ENCODE data around the gene SPP2. TPM values are rescaled to one million over a fixed set of nuclear protein-coding genes. Genes with fewer than 3 reads are reported as not detected.

SPP2 gene
- total RNA-seq, 1 donor from 2014 or later = not detected

DNA sequence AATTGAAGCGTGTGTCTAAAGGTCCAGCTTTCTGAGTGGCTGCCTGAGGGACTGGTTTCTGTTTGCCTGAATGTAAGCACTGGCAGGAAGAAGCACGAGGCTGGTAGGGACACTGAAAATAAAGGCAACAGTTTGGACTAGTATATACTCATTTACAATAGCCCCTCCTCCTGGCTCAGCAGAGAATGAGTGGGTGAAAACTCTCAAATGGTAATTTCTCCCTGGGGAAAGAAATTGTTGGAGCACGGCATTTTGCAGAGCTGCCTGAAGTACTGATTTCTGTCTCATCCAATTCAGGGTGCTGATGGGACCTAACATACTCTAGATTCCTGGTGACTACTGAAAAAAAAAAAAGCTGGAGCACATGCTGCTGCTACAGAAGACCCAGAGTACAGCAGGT, 17.3 kb upstream of the SPP2 start:
- intact Hi-C loops (cut with DNase I) = no loop called here
- DNase-seq (ENCODE audit: low spot score) = no peak

DNA sequence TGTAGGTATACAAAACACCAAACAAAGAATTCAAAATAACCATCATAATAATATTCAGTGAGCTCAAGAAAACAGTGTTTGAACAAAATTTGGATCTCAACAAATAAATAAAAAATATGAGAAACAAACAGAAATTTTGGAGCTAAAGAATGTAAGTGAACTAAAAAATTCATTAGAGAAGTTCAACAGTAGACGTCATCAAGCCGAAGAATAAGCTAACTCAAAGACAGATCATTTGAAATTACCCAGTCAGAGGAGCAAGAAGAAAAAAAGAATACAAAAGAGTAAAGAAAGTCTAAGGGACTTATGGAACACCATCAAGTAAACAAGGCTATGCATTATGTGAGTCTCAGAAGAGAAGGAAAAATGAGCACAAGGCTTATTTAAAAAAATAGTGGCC, 16.6 kb upstream of the SPP2 start:
- intact Hi-C loops (cut with DNase I) = no loop called here
- DNase-seq (ENCODE audit: low spot score) = no peak

GRCh38 chr2:234038076-234038802, 12.3 kb upstream of the SPP2 start:
- intact Hi-C loops (cut with DNase I) = no loop called here
- no peak for DNase-seq (ENCODE audit: low spot score)

DNA sequence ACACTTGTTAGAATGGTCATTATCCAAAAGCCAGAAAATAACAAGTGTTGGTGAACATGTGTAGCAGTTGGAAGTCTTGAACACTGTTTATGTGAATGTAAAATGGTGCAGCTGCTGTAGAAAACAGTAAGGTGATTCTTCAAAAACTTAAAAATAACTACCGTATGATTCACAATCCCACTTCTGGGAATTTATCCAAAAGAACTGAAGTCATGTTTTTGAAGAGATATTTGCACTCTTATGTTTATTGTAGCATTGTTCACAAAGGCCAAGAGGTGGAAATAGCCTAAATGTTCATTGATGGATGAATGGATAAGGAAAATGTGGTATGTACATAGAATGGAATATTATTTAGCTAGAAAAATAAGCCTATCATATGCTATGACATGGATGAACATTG, 6.3 kb upstream of the SPP2 start:
- intact Hi-C loops (cut with DNase I) = no loop called here
- no peak for DNase-seq (ENCODE audit: low spot score)

- intact Hi-C loops (cut with DNase I) = no loop called here
- no peak for DNase-seq (ENCODE audit: low spot score)
Measured at GRCh38 chr2:234046521-234046920, 4.0 kb upstream of the SPP2 start.

DNA sequence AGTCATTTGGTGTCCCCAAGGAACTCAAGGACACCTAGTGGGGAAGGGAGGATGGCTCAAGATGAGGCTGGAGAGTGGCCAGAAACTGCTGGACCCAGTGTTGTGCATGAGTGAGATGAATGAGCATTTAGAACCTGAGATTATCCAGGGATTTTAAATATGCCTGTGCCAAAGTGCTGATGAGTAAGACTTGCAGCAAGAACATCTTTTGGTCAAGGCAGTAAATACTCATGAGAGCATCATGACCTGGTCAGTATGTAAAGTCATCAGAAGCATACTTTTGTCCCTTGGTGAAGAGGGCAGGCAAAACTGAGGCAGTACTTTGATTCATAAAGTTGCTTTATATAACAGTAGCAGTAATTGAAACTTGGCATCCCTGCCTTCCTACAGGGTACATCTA, 3.1 kb upstream of the SPP2 start:
- no peak for DNase-seq (ENCODE audit: low spot score)
- intact Hi-C loops (cut with DNase I) = no loop called here

- no peak for DNase-seq (ENCODE audit: low spot score)
- intact Hi-C loops (cut with DNase I) = no loop called here
Measured at GRCh38 chr2:234048049-234048448, 2.5 kb upstream of the SPP2 start.

DNA sequence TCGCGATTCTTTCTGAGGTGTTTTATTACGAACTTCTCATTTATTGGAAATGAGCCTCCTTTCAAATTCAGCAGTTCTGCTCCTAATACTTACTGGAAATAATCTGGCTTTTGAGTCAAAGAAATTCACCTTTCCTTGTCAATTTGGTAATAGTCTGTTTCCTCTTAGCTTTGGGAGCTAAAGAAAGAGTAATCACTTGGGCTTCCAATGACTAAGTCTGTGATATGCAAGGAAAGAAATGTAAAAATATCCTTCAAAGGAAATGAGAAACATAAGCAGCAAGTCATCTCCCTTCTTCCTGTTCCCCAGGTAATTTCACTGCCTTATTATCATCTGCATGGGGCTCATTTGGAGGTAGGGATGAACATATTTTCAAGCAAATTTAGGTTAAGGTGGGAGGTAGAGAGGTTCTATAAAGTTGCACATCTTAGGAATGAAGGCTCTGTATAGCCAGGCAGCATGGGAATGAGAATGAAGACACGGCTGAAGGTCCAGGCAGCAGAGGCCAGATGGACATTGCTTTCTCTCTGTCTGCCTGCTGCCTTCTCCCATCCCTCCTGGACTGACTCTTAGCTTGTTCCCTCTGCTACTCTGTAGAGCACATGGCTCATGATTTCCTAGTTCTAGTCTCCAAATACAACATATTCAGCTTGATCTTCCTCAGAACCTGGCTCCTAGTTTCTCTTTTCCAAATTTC, 1.0 kb downstream of the SPP2 start:
- intact Hi-C loops (cut with DNase I) = no loop called here
- DNase-seq (ENCODE audit: low spot score) = no peak

DNA sequence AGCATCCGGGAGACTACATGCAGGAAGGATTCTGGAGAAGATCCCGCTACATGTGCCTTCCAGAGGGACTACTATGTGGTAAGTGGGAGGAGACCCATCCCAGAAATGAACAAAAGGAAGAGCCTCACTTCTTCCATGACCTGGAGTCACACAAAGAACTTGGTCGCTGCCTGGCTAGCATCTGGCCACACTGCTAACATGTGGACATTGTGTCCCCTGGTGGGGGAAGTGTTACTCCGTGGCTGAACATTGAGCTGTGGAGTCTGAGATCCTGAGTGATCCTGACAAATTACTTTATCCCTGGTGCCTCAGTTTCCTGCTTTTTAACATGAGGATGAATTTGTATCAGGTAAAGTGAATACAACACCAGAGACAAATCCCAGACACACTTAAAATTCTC, 8.4 kb downstream of the SPP2 start:
- intact Hi-C loops (cut with DNase I) = no loop called here
- DNase-seq (ENCODE audit: low spot score) = no peak

GRCh38 chr2:234060236-234060635, 9.7 kb downstream of the SPP2 start:
- no peak for DNase-seq (ENCODE audit: low spot score)
- intact Hi-C loops (cut with DNase I) = no loop called here

GRCh38 chr2:234061624-234062257, 11.2 kb downstream of the SPP2 start:
- intact Hi-C loops (cut with DNase I) = no loop called here
- no peak for DNase-seq (ENCODE audit: low spot score)

DNA sequence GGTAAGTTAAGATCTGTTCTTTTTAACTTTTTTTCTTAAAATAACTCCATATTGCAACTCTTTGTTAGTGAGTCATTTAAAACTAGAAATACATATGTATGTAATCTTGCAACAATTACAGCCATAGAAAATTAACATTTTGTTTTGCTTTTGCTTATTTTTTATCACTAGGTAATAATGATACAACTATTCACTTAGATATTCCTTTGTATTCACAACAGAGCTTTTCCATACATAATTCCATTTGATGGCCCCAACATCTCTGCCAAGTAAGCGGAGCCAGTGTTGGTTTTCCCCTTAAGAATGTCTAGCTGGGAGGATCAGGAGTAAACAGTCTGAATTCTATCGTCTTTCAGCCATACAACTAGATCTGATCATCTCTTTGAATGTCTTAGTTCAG, 16.1 kb downstream of the SPP2 start:
- intact Hi-C loops (cut with DNase I) = no loop called here
- DNase-seq (ENCODE audit: low spot score) = no peak

DNA sequence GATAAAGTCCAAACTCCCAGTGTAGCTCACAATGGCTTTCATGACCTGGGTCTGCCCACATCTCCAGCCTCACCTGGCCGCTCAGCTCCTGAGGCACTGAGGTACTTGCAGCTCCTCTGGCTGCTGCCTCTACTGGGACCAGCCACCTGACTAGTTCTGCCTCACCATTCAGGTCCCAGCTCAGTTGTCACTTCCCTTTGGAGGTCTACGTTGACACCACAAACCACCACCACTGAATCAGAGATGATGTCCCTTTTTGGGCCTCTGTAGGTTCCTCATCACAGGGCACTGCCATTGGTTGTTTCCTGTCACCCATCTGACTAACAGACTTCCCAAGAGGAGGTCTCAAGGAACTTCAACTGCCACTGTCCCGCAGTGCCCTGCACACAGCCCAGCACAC, 21.2 kb downstream of the SPP2 start:
- no peak for DNase-seq (ENCODE audit: low spot score)
- intact Hi-C loops (cut with DNase I) = no loop called here

DNA sequence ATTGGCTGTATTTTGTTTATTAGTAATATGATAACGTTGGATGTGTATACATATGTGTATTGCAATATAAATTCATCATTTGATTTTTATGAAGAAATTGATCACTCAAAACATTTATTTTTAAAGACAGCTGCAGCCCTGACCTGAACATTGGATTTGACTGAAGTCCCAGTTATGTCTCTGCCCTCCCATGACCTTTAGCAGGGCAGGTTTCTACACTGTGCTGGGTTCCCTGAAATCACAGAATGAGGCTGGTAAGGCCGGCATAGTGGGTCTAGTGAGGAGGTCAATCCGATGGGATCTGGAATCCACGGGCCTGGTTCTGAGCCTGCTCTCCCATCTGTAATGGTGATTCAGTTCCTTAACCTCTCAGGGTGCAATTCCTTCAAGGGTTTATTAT, 22.0 kb downstream of the SPP2 start:
- intact Hi-C loops (cut with DNase I) = no loop called here
- no peak for DNase-seq (ENCODE audit: low spot score)

GRCh38 chr2:234074751-234075517, 24.4 kb downstream of the SPP2 start:
- intact Hi-C loops (cut with DNase I) = no loop called here
- no peak for DNase-seq (ENCODE audit: low spot score)

DNA sequence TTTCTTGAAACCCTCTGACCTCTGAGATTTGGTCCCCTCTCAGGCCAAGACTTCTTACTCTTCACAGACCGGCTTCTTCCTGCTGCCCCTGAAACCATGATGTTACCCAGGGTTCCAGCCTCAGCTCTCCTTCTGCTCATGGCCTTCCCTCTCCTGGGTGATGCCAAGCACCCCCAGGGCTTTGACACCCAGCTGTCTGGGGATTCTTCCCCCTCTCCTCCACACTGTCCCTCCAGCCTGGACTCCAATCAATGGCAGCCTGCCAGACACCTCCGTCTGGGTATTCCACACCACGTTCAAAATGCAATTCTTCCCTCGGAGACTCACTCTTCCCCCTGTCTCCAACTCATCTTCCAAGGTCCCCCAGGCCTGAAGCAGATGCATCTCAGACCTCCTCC, 25.0 kb downstream of the SPP2 start:
- intact Hi-C loops (cut with DNase I) = no loop called here
- no peak for DNase-seq (ENCODE audit: low spot score)

DNA sequence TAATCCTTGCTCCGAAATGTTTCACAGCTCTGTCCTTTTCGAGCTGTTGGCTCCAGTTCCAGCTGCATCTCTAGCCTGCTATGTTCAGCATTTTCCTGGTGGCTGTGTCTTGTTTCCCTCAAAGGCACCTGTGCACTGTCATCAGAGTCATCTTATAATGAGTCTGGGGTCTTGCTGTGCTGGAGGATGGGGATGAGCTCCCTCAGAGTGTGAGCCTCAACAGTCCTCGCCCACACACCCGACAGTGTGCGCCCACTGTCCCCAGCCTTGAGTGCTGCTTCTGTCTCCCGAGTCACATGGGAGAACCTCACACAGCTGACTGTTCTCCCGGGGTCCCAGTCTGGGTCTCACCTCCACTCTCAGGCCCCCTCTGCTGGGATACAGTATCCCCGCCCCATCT, 25.4 kb downstream of the SPP2 start:
- intact Hi-C loops (cut with DNase I) = no loop called here
- DNase-seq (ENCODE audit: low spot score) = no peak

DNA sequence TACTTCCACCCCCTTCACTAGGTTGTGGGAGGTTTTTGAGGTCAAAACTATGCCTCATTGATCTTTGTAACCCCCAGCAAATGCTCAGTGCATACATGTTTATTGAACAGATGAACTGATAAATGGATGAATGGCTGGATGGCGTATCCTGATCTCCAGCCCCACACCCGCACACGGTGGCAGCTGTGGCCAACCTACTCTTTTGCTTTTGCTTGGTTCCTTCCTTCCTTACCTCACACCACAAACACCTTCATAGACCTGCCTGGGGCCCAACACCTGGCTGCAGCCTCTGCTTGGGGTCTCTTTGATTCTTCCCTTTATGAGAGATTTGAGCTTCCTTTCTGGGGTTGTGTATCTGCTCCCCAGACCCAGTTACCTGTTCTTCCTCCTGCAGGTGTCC, 25.9 kb downstream of the SPP2 start:
- intact Hi-C loops (cut with DNase I) = no loop called here
- no peak for DNase-seq (ENCODE audit: low spot score)

DNA sequence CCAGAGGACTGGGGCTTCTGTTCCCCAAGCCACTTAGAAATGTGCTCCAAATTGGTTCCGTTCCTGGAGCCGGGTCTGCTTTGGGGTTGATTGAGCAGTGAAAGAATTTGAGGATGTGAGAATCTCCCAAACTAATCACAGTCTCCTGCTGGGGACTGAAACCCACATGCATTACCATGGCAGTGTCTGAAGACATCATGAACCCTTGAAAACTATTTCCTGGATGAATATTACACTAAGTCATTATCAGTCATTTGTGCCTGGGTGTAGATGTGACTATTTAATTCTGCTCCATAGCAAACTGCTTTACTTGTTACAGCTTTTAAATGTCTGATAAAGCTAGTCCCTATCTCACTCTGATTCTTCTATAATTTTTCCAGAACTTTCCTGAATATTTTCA, 27.6 kb downstream of the SPP2 start:
- intact Hi-C loops (cut with DNase I) = no loop called here
- DNase-seq (ENCODE audit: low spot score) = no peak

Measured in cardiac septum (tissue), 1 donor.